Measurements from ENCODE around the gene HPD.

- TF ChIP-seq CTCF (conservative IDR thresholded peaks at IDR 0.05; ENCODE audit: low read depth, low read length) (no peak), EZH2 (IDR thresholded peaks at IDR 0.05; ENCODE audit: borderline replicate concordance, low read depth, low read length, poor library complexity, severe bottlenecking) (no peak)
Observed at GRCh38 chr12:121889274-121889624, 30.6 kb upstream of the HPD start.
